ENCODE results near the gene C19orf47.

DNA sequence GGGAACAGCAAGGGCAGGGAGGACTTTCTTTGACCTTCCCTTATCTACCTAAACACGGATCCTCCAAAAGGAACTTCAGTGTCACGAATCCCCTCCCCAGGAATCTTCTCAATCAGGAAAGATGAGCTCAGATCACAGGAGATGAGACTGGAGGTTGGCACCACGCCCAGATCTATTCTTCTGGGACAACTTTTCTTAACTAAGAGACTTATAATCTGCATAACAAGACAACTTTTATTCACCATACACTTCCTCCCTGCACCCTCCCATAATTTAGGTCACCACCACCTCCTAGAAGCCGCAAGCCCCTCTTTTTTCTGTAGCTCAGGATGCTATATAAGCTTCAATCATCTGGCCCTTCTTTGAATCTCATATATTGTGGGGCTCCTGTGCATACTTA, 43.9 kb downstream of the C19orf47 start:
- TF ChIP-seq, protein P1, sequence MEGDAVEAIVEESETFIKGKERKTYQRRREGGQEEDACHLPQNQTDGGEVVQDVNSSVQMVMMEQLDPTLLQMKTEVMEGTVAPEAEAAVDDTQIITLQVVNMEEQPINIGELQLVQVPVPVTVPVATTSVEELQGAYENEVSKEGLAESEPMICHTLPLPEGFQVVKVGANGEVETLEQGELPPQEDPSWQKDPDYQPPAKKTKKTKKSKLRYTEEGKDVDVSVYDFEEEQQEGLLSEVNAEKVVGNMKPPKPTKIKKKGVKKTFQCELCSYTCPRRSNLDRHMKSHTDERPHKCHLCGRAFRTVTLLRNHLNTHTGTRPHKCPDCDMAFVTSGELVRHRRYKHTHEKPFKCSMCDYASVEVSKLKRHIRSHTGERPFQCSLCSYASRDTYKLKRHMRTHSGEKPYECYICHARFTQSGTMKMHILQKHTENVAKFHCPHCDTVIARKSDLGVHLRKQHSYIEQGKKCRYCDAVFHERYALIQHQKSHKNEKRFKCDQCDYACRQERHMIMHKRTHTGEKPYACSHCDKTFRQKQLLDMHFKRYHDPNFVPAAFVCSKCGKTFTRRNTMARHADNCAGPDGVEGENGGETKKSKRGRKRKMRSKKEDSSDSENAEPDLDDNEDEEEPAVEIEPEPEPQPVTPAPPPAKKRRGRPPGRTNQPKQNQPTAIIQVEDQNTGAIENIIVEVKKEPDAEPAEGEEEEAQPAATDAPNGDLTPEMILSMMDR (conservative IDR thresholded peaks at IDR 0.05 in 1 of 2, IDR thresholded peaks at IDR 0.05 in 1 of 2; ENCODE audit: low read depth in 1 of 2, low read length in 2 of 2), result no peak
- TF ChIP-seq EZH2 (IDR thresholded peaks at IDR 0.05; ENCODE audit: low read length, missing control alignments), result no peak

Data from fibroblast of lung (primary cell).